IPS-20b (cell line): ENCODE results near the gene POU3F3.

ENCODE experiments used
- H3K27ac ChIP-seq: one replicate; pipeline ENCODE4 v1.5.1; 2013; ENCODE audit warnings: low read length
- H3K27me3 ChIP-seq: 2 replicates; pipeline ENCODE4 v1.6.1; 2013; ENCODE audit warnings: mild to moderate bottlenecking, low read length, inconsistent platforms; ENCODE audit not compliant: insufficient read depth
- H3K36me3 ChIP-seq: 2 replicates; pipeline ENCODE4 v1.6.1; 2013; ENCODE audit warnings: low read depth, mild to moderate bottlenecking, inconsistent platforms, low read length, moderate library complexity; ENCODE audit not compliant: insufficient read depth
- H3K4me1 ChIP-seq: 2 replicates; pipeline ENCODE4 v1.6.1; 2013; ENCODE audit warnings: mild to moderate bottlenecking, control low read depth, inconsistent platforms, low read length, moderate library complexity; ENCODE audit not compliant: insufficient read depth
- H3K4me3 ChIP-seq: 2 replicates; pipeline ENCODE4 v1.5.1; 2013; ENCODE audit warnings: mild to moderate bottlenecking, low read length, inconsistent platforms
- H3K9ac ChIP-seq: 2 replicates; pipeline ENCODE4 v1.6.1; 2013; ENCODE audit warnings: low read depth, mild to moderate bottlenecking, inconsistent platforms, low read length, moderate library complexity
- H3K9me3 ChIP-seq: 2 replicates; pipeline ENCODE4 v1.6.1; 2013; ENCODE audit warnings: mild to moderate bottlenecking, low read depth, low read length, inconsistent platforms; ENCODE audit not compliant: insufficient read depth

Gene POU3F3

GRCh38 chr2:104872866-104873688, 19.2 kb downstream of the POU3F3 start:
- Histone ChIP-seq H3K27ac (no peak overlapping the region), H3K36me3 (no peaks in the 10 kb centered on the region), H3K27me3 (peaks cover 97% of the 10 kb centered on the region), H3K9me3 (no peaks in the 10 kb centered on the region), H3K9ac (no peak overlapping the region; the same call in 1 of the 2 replicates), H3K4me3 (peak overlapping the region; percentile 73), H3K4me1 (peaks cover 6% of the 10 kb centered on the region; the same call in 1 of the 2 replicates)

GRCh38 chr2:104873689-104874054, 19.8 kb downstream of the POU3F3 start:
- Histone ChIP-seq H3K9me3 (no peaks in the 10 kb centered on the region), H3K9ac (no peak overlapping the region), H3K4me3 (peak overlapping the region; percentile 73; the same call in 1 of the 2 replicates), H3K27ac (no peak overlapping the region), H3K36me3 (no peaks in the 10 kb centered on the region), H3K4me1 (peaks cover 6% of the 10 kb centered on the region; the same call in 1 of the 2 replicates), H3K27me3 (peaks cover 92% of the 10 kb centered on the region)

GRCh38 chr2:104874230-104874629, 20.3 kb downstream of the POU3F3 start:
- Histone ChIP-seq H3K27me3 (peaks cover 87% of the 10 kb centered on the region), H3K9me3 (no peaks in the 10 kb centered on the region), H3K4me1 (peaks cover 6% of the 10 kb centered on the region; the same call in 1 of the 2 replicates), H3K36me3 (no peaks in the 10 kb centered on the region), H3K9ac (no peak overlapping the region), H3K4me3 (peak overlapping the region; percentile 73; the same call in 1 of the 2 replicates), H3K27ac (no peak overlapping the region)

GRCh38 chr2:104875262-104875661, 21.3 kb downstream of the POU3F3 start:
- H3K27ac ChIP-seq, result no peak overlapping the region
- no peak overlapping the region for H3K4me3 ChIP-seq
- peaks cover 6% of the 10 kb centered on the region; the same call in 1 of the 2 replicates for H3K4me1 ChIP-seq
- no peak overlapping the region for H3K9ac ChIP-seq
- peaks cover 79% of the 10 kb centered on the region for H3K27me3 ChIP-seq
- H3K9me3 ChIP-seq, result no peaks in the 10 kb centered on the region
- no peaks in the 10 kb centered on the region for H3K36me3 ChIP-seq

- Histone ChIP-seq H3K4me3 (no peak overlapping the region), H3K4me1 (no peaks in the 10 kb centered on the region; the same call in 1 of the 2 replicates), H3K27ac (no peak overlapping the region), H3K9me3 (no peaks in the 10 kb centered on the region), H3K36me3 (no peaks in the 10 kb centered on the region), H3K9ac (no peak overlapping the region), H3K27me3 (peaks cover 65% of the 10 kb centered on the region)
Measured at GRCh38 chr2:104876606-104877570, 23.0 kb downstream of the POU3F3 start.

GRCh38 chr2:104878863-104879512, 25.1 kb downstream of the POU3F3 start:
- H3K36me3 ChIP-seq, result no peaks in the 10 kb centered on the region
- H3K27ac ChIP-seq, result no peak overlapping the region
- no peak overlapping the region for H3K4me3 ChIP-seq
- peaks cover 53% of the 10 kb centered on the region for H3K27me3 ChIP-seq
- H3K9ac ChIP-seq, result no peak overlapping the region
- H3K9me3 ChIP-seq, result no peaks in the 10 kb centered on the region
- H3K4me1 ChIP-seq, result no peaks in the 10 kb centered on the region

- Histone ChIP-seq H3K27ac (no peak overlapping the region), H3K36me3 (no peaks in the 10 kb centered on the region), H3K9ac (no peak overlapping the region), H3K4me1 (no peaks in the 10 kb centered on the region), H3K4me3 (no peak overlapping the region), H3K27me3 (peaks cover 51% of the 10 kb centered on the region), H3K9me3 (no peaks in the 10 kb centered on the region)
Measured at GRCh38 chr2:104880076-104880475, 26.2 kb downstream of the POU3F3 start.

GRCh38 chr2:104883357-104883756, 29.4 kb downstream of the POU3F3 start:
- H3K27ac ChIP-seq, result no peak overlapping the region
- no peaks in the 10 kb centered on the region for H3K4me1 ChIP-seq
- H3K36me3 ChIP-seq, result no peaks in the 10 kb centered on the region
- H3K27me3 ChIP-seq, result peaks cover 24% of the 10 kb centered on the region
- no peaks in the 10 kb centered on the region for H3K9me3 ChIP-seq
- no peak overlapping the region for H3K4me3 ChIP-seq
- H3K9ac ChIP-seq, result no peak overlapping the region

GRCh38 chr2:104885119-104885782, 31.3 kb downstream of the POU3F3 start:
- peaks cover 21% of the 10 kb centered on the region for H3K27me3 ChIP-seq

GRCh38 chr2:104887676-104888075, 33.8 kb downstream of the POU3F3 start:
- Histone ChIP-seq H3K27ac (no peak overlapping the region), H3K36me3 (no peaks in the 10 kb centered on the region), H3K27me3 (peaks cover 18% of the 10 kb centered on the region), H3K4me3 (no peak overlapping the region), H3K9ac (no peak overlapping the region), H3K4me1 (no peaks in the 10 kb centered on the region), H3K9me3 (no peaks in the 10 kb centered on the region)

More at GRCh38 chr2:104885119-104885782, 31.3 kb downstream of the POU3F3 start:
- Histone ChIP-seq H3K9ac (no peak overlapping the region), H3K4me3 (0 out of 2 replicates have a peak overlapping the region, but pooled peaks have one; percentile 21), H3K9me3 (no peaks in the 10 kb centered on the region), H3K4me1 (no peaks in the 10 kb centered on the region), H3K36me3 (no peaks in the 10 kb centered on the region), H3K27ac (no peak overlapping the region)
